GM12874 (cell line): ENCODE measurements around the gene GALNT9.

Experiments used
- CTCF ChIP-seq: IDR thresholded peaks from 2 replicates; pipeline ENCODE4 v1.5.1; 2011; ENCODE audit warnings: low read depth, mild to moderate bottlenecking, control low read depth, low read length, moderate library complexity; ENCODE audit not compliant: insufficient read depth

The GALNT9 gene

GRCh38 chr12:132161796-132162507, 167.4 kb downstream of the GALNT9 start:
- no peak for TF ChIP-seq CTCF

- TF ChIP-seq CTCF = no peak
Measured at GRCh38 chr12:132161036-132161781, 168.2 kb downstream of the GALNT9 start.

- TF ChIP-seq CTCF = no peak
Measured at GRCh38 chr12:132160601-132161035, 168.8 kb downstream of the GALNT9 start.

GRCh38 chr12:132160016-132160415, 169.4 kb downstream of the GALNT9 start:
- TF ChIP-seq CTCF = no peak

GRCh38 chr12:132159555-132160003, 169.8 kb downstream of the GALNT9 start:
- no peak for TF ChIP-seq CTCF

- TF ChIP-seq CTCF = no peak
Measured at GRCh38 chr12:132158677-132159554, 170.5 kb downstream of the GALNT9 start.

- no peak for TF ChIP-seq CTCF
Measured at GRCh38 chr12:132157733-132158409, 171.5 kb downstream of the GALNT9 start.
